Islet precursor cell (in vitro differentiated cells): ENCODE data around the gene CPA1.

Experiments used
- DNase-seq: peaks from one replicate; pipeline ENCODE4 v3.0.0-alpha.2; 2018

CPA1 gene

DNA sequence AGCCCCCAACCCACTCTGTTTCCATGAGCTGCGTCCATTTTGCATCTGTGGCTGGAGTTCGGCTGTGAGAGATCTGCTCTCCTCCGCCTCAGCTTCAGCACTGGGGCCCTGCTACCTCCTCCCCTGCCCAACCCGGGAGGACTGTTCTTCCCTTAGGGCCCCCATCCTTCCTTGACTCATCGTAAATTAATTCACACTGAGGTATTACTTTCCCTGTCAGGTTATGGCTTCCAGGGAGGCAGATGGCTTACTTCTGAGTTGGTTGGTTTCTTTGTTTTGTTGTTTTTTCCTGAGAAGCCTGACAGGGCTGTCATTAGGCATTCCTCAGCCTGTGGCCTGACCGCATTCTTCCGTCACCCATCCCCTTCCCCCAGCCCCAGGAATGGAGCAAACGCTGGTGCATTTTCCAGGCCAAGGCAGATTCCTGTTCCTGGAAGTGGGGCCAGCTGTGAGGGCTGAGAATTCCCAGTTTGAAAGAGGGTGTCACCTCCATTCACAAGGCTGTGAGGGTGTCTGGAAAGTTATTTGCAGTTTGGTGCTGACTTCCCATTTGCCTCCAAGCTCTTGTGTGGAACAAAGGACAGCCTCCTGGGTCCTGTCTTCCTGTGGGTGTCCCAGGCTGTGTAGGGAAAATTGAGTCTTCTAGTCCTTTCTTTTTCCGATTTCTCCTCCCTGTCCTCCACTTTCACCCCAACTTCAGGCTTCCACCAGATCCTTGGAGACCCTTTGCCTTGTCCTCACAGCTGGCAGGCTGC lies 24.0 kb upstream of the CPA1 start:
- peak; percentile 99 for DNase-seq

DNA sequence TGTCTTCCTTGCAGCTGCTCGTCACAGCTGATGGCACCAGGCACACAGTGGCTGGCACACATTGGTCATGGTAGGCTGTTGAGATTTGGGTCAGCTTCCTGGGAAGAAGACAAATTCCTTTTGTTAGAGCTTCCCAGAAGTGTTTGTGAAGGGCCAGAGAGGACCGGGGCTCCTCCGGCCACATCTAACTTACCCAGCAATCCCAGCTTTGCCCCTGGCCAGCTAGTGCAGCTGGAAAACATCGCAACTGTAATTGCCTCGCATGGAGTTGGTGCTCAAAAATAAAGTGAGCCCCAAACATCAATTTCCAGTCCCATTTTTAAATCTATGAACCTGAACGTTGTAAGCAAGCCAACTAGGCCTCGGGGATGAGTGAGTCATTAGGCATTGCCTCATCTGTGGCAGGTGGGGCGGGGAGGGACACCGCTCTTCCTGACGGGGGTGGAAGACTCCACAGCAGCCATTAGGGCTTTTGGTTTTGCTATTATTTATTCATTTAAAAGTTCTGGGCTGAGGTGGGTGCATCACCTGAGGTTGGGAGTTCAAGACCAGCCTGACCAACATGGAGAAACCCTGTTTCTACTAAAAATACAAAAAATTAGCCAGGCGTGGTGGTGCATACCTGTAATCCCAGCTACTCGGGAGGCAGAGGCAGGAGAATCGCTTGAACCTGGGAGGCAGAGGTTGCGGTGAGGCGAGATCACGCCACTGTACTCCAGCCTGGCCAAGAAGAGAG lies 23.2 kb upstream of the CPA1 start:
- peak; percentile 84 for DNase-seq

DNA sequence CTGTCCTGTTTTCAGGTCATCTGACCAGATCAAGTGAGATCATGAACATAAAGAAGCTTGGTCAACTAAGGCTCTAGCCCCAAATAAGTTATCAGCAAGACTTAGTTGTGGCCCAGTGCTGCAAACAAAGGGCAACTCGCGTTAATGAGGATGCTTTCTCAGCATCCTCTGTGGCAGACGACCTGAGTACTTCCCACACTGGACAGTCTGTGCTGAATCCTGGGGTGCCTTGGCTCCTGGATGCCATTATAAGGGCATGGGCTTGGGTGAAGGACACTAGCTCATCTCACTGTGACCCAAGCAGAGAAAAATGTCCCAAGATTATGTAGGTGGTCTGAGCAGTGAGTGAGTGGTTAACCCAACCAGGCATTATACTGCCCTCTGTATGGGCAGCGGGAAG lies 21.8 kb upstream of the CPA1 start:
- DNase-seq, result peak; percentile 20

DNA sequence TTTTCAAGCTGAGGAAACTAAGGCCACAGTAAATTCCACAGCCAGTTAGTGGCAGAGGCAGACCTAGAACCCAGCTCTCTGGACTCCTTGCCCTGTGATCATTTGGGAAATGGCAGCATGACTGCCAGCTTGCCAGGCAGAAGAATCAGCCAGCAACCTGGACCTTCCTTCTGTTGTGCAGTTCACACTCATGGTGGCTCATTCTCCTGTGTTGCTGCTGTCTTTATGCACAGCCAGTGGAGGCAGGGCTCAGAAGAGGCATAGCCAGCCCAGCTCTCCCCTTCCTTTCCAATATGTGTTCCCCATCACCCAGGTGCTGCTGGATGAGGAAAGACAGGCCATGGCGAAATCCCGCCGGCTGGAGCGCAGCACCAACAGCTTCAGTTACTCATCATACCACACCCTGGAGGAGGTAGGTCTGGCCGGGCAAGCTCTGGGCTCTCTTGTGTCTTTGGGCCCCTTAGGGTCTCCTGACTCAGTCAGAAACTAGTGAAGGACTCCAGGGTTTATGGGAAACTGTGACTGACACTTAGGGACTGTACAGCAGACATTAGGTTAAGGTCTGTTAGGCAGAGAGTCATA lies 20.9 kb upstream of the CPA1 start:
- DNase-seq, result peak; percentile 40

GRCh38 chr7:130360518-130360917 lies 19.8 kb upstream of the CPA1 start:
- no peak for DNase-seq

DNA sequence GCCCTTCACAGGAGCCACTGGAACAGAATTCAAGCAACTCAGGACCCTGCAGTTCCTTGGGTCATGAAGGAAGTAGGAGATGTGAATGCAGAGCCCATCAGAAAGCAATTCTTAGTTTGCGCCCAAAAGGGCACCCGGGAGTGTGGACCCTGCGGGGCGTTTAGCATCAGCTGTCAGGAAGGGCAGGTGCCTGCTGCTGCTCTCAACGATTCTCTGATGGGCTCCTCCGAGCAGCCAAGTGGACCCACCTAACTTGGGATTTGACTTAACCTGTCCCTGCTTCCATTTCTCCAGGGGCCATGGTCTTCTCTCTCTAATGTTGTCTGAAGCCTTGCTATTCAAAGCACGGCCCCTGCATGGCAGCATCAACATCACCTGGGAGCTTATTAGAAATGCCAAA lies 18.6 kb upstream of the CPA1 start:
- peak; percentile 24 for DNase-seq

DNA sequence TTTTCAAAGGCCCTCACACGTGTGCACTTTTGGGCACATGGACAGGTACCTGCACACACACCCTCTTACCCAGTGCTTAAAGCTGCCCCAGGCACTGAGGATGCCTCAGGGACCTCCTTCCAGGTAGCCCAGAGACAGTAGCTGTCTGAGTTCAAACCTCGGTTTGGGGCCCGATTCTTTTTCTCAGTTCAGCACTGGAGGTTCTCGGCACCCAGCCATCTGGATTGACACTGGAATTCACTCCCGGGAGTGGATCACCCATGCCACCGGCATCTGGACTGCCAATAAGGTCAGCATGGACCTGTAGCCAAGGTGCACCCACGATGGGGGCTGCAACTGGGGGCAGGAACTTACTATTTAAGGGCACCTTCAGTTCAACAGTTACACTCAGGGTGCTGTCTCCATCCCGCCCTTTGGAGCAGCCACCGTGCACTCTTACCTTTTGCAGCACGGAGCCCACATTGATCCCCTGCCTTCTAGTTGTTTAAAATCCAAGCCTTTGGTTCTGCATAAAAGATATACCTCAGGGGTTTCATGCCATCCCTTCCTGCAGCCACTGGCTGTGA lies 18.0 kb upstream of the CPA1 start:
- no peak for DNase-seq

DNA sequence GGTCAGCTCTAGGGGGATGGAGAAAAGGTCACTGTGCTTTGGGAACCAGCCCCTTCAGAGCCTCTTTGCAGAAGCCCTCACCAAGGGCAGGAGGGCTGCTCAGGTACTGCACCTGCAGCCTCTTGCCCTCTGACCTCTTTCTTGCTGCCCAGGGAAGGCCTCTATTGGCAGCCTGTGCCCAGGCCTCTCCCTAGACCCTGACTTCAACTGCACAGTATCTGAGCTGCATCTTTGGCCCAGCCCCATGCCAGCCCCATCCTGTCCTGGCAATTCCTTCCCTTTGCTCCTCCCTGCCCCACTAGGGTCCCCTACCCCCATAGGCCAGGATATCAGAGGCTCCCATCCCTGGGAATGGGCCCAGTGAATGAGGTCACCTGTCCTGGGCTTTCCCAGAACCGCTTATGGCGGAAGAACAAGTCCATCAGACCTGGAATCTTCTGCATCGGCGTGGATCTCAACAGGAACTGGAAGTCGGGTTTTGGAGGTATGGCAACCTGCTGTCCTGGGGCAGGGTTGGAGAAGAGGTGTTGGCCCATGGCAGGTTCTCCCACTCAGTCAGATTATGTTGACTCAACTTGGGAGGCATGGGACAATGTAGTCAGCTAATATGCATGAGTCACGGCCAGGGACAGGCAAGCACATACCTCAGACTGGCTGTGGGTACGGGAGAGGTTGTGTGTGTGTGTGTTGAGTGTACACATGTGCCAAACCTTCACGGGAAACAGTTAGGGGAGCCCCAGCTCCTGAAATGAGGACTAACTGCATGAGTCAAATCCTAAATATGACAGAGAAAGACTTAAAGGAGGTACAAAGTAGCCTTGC lies 17.1 kb upstream of the CPA1 start:
- DNase-seq, result peak; percentile 96

GRCh38 chr7:130364451-130364850 lies 15.8 kb upstream of the CPA1 start:
- DNase-seq, result no peak

- DNase-seq, result no peak
Measured at GRCh38 chr7:130365088-130365487, 15.2 kb upstream of the CPA1 start.

DNA sequence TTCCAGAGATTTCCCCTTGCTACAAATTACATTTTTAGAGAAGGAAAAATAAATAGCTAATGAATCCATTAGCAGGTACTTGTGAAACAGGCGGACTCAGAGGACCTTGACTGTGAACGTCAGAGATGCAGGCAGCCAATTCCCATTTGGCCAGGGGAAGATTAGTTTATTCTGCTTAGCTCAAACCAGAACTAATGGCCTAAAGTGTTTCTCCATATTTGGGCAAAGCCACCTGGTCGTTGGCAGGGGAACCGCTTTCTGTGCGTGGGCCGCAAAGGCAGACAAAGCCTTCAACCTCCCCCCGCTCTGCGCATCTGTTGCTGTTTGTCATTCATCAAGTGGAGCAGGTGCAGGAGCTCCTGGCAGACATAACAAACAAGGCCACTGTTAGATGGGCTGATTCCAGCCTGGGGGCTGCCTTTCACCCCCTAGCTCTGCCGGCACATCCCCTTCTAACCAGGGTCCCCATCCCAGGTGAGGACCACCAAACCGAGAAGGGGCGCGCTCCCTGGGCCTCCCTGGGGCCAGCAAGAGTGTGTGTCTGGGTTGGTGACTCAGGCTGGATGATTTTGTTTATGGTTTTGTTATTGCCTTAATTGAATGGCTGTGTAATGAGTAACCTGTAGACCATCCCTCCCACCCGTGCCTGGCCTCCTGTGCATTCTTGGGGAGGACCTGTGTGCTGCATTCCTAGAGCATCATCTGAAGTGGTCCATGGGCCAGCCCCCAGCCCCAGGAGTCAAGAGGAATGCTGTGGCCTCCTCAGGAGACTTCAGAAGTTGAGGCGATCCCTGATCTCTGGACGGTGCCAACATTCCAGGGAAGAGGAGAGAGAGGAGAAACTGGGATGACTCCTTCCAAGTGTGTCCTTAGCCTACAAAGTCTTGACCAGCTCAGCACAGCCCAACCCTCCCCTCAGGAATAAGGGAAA lies 14.5 kb upstream of the CPA1 start:
- DNase-seq, result peak; percentile 96

DNA sequence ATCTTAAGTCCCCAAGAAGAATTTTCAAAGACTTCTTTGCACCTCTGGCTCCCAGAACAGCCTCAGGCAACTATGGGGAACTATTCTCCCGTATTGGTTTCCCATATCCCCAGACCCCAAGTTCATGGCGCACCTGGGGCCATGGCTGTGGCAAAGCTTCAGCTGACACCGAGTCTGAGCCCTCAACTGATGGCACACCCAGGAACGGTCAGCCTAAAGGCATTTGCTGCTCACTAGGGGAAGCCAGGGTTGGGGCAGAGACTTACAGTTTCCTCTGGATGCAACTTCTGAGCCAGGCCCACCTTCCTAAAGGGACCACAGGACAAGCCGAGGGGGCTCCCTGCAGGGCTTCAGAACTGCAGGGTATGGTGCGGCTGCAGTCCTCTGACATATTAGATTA lies 13.7 kb upstream of the CPA1 start:
- DNase-seq, result no peak

DNA sequence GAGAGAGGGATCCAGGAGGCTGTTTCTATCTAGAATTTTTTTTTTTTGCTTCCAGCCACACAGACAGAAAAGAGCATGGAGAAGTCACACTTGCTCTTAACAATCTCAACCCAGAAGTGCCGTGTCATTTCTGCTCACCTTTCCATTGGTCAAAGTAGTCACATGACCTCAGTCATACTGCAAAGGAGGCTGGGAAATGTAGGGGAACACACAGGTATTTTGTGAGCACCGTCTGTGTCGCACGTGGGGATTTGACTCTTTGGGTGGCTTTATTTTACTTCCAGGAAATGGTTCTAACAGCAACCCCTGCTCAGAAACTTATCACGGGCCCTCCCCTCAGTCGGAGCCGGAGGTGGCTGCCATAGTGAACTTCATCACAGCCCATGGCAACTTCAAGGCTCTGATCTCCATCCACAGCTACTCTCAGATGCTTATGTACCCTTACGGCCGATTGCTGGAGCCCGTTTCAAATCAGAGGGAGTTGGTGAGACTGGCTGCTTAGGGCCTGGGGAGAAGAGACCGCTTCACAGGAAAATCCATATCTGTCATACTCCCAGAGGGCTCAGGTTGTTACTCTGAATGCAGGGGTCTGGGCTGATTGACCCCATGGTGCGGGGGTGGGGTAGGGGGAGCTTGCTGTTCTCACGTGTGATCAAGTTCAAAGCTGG lies 13.1 kb upstream of the CPA1 start:
- no peak for DNase-seq

- DNase-seq, result no peak
Measured at GRCh38 chr7:130367836-130368746, 12.2 kb upstream of the CPA1 start.

DNA sequence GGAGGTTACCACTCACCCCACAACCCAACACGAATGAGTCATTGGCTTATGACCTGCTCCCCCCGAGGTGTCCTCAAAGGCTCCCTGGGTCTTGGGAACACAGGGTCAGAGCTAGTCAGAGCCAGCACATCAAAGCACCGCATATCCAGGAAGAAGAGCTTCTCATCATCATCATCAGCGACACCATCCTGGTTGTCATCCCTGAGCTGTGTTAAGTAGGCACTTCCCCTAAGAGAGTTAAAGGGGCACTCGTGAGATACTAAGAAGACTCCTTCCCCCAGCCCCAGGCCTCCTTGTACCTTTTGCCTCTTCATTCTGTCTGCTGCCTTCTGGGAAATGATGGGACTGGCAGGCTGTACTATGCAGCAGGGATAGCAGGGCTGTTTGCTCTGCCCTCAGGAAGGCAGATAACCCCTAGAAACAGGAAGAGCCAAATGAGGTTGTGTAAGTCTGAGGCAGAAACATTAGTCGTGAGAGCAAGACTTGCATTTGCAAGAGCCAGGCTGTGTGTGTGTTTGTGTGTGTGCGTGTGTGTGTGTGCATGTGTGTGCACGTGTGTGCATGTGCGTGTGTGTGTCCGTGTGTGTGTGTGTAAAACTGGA lies 11.1 kb upstream of the CPA1 start:
- no peak for DNase-seq

GRCh38 chr7:130369831-130370550 lies 10.3 kb upstream of the CPA1 start:
- DNase-seq, result no peak

GRCh38 chr7:130371046-130371445 lies 9.2 kb upstream of the CPA1 start:
- no peak for DNase-seq

DNA sequence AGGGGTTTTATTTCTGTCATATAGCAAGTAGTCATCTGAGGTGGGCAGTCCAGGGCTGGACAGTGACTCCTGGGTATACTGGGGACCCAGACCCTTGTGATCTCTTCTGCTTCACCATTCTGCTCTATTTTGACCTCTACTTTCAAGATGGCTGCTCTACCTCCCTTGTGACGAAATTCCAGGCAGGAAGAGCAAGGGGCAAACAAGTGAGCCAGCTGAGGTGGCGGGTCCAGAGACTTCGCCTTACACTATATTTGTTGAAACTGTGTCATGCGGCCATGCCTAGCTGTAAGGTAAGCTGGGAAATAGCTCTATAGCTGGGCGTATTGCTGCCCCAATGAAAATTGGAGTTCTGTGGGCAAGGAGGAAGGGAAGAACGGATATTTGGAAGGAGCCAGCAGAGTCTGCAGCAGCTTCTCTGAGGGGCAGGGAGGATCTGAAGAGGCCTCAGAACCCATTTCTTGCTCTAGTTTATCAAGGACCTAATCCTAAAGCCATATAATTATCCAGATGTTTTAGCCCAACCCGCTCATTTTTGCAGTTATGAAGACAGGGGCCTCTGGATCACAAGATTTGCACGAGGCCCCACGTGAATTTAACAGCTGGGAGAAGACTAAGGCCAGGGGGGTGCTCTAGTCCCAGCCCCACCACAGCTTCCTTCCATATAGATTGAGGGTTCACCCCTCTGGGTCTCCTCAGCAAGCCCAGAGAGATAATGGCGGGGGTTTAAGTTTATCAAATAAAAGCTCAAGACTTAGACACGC lies 7.7 kb upstream of the CPA1 start:
- no peak for DNase-seq
